ENCODE data around the gene CYP4F8.
"Not testable (repeated sequence)": the region's sequence is repeated elsewhere in the genome, so short reads cannot be mapped to it uniquely, and the experiment has no call there.

The CYP4F8 gene

DNA sequence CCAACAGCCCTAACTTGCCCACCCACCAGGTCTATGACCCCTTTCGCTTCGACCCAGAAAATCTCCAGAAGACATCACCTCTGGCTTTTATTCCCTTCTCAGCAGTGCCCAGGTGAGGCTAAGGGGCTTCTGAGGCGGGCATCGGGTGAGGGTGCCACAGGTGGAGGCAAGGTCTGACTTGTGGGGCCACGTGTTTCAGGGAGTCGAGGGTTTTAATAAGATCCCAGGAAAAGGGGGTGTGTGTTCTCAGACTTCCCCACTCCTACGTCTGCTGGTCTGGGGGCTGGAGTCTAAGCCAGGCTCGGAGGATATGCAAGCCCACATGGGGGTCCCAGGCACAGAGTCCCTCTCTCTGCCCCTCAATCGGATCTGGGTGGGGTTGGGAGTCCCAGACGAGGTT is 30.9 kb upstream of the CYP4F8 start:
- TF ChIP-seq, protein P1, sequence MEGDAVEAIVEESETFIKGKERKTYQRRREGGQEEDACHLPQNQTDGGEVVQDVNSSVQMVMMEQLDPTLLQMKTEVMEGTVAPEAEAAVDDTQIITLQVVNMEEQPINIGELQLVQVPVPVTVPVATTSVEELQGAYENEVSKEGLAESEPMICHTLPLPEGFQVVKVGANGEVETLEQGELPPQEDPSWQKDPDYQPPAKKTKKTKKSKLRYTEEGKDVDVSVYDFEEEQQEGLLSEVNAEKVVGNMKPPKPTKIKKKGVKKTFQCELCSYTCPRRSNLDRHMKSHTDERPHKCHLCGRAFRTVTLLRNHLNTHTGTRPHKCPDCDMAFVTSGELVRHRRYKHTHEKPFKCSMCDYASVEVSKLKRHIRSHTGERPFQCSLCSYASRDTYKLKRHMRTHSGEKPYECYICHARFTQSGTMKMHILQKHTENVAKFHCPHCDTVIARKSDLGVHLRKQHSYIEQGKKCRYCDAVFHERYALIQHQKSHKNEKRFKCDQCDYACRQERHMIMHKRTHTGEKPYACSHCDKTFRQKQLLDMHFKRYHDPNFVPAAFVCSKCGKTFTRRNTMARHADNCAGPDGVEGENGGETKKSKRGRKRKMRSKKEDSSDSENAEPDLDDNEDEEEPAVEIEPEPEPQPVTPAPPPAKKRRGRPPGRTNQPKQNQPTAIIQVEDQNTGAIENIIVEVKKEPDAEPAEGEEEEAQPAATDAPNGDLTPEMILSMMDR (IDR thresholded peaks at IDR 0.05; ENCODE audit: low read depth, low read length, missing control alignments), result no peak
- in situ Hi-C loops (cut with HindIII; ENCODE audit: low sequenced_read_pairs), result no loop called here
- no peak overlapping the region for H3K4me3 ChIP-seq (ENCODE audit: low read depth, low read length)
- DNase-seq (ENCODE audit: low read depth), result no peak

DNA sequence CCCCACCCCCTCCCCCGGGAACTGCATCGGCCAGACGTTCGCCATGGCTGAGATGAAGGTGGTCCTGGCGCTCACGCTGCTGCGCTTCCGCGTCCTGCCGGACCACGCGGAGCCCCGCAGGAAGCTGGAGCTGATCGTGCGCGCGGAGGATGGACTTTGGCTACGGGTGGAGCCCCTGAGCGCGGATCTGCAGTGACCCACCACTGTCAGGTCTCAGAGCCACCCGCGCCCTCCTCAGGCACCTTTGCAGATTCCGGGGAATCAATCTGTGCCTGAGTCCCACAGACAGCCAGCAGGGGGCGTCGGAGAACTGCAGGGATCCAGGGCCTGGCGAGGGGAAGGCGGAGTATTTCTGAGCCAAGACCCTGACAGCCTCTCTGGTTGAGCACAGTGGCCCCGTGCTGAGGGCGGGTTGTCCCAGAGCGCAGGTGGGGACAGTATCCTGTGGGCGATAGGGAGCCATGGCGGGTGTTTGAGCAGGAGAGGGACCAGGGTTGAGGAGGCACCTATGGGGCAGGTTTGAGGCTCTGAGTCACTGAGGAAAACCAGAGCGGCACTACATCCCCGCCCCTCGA is 30.4 kb upstream of the CYP4F8 start:
- TF ChIP-seq, protein P1 (IDR thresholded peaks at IDR 0.05; ENCODE audit: low read depth, low read length, missing control alignments), result peak; percentile 81
- in situ Hi-C loops (cut with HindIII; ENCODE audit: low sequenced_read_pairs), result no loop called here
- peak; percentile 8 for DNase-seq (ENCODE audit: low read depth)
- no peak overlapping the region for H3K4me3 ChIP-seq (ENCODE audit: low read depth, low read length)

DNA sequence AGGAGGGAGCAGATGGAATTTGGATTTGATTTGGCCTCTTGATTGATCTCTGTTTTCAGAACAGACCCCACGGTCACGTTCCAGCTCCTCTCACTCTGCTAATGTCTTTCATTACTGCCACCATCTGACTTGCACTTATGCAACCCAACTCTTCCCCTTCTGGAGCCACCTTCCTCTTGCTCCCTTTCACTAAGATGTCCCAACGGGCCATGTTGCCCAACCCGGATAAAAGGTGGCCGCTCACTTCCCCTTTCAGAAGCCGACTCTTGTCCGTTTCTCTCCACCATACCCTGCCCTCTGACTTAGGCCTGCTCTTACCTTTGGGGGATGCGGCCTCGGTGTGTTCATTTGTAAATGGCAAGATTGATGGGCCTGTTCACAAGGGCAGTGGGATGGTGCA is 27.4 kb upstream of the CYP4F8 start:
- no peak overlapping the region for H3K4me3 ChIP-seq (ENCODE audit: low read depth, low read length)
- no peak for DNase-seq (ENCODE audit: low read depth)
- in situ Hi-C loops (cut with HindIII; ENCODE audit: low sequenced_read_pairs), result no loop called here
- TF ChIP-seq, protein P1 (IDR thresholded peaks at IDR 0.05; ENCODE audit: low read depth, low read length, missing control alignments), result no peak

DNA sequence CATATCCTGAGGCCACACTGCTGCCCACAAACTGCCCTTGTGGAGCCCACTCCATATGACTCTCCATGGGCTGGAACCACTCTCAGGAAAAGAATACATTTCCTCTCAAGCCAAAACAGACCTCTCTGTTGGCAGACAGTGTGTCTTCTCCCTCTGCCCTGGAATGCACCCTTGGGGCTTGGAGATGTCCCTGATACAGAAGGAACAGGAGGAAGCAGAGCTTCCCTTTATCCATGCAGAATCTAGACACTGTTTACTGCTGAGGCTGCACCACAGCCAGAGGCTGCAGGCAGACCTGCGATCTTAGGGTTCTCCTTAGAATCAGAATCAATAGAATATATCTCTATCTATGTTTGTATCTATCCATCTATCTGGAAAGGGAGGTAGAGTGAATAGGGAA is 26.8 kb upstream of the CYP4F8 start:
- TF ChIP-seq, protein P1 (IDR thresholded peaks at IDR 0.05; ENCODE audit: low read depth, low read length, missing control alignments), result no peak
- no peak overlapping the region for H3K4me3 ChIP-seq (ENCODE audit: low read depth, low read length)
- in situ Hi-C loops (cut with HindIII; ENCODE audit: low sequenced_read_pairs), result no loop called here
- DNase-seq (ENCODE audit: low read depth), result no peak

DNA sequence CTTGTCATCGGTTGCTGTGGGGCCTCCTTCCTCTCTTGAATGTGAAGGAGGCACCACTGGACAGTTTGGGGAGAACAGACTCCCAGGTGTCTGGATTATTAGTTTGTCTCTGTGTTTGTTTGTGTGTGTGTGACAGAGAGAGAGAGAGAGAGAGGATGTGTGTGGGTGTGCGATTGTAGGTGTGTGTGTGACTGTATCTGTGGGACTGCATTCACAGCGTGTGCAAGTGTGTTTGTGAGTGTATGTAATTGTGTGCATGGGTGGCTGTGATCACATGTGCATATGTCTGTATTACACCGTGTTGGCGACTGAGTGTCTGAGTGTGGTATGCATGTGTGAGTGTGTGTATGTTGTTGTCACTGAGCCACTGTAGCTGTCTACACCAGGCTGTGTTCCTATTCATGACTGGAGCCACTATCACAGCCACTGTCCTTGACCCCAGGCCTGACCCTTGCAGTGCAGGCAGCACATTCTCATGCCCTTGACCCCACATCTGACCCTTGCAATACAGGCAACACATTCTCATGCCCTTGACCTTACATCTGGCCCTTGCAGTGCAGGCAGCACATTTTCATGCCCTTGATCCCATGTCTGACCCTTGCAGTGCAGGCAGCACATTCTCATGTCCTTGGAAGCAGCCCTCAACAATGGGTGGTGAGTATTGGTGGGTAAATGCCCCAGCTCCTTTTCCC is 25.1 kb upstream of the CYP4F8 start:
- no peak for DNase-seq (ENCODE audit: low read depth)
- H3K4me3 ChIP-seq (ENCODE audit: low read depth, low read length), result no peak overlapping the region
- TF ChIP-seq, protein P1 (IDR thresholded peaks at IDR 0.05; ENCODE audit: low read depth, low read length, missing control alignments), result no peak
- in situ Hi-C loops (cut with HindIII; ENCODE audit: low sequenced_read_pairs), result no loop called here

DNA sequence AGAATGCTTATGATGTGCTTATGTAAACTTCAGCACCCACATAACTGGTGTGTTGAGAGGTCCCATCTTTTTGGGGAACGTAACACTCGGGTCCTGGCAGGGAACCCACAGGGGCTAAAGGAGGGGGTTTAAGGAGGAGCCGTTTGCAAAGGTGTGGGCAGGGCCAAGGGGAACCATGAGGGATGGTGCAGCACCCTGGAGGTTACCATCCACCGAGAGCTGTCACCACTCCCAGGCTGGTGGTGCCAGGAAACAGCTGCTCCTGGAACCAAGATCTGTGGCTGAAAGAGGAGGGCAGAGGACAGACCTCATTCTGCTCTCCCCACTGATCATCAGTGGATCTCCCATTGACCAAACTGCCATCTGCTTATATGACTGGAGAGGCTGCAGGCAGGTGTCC is 23.2 kb upstream of the CYP4F8 start:
- in situ Hi-C loops (cut with HindIII; ENCODE audit: low sequenced_read_pairs), result no loop called here
- no peak for DNase-seq (ENCODE audit: low read depth)
- TF ChIP-seq, protein P1 (IDR thresholded peaks at IDR 0.05; ENCODE audit: low read depth, low read length, missing control alignments), result no peak
- no peak overlapping the region for H3K4me3 ChIP-seq (ENCODE audit: low read depth, low read length)

DNA sequence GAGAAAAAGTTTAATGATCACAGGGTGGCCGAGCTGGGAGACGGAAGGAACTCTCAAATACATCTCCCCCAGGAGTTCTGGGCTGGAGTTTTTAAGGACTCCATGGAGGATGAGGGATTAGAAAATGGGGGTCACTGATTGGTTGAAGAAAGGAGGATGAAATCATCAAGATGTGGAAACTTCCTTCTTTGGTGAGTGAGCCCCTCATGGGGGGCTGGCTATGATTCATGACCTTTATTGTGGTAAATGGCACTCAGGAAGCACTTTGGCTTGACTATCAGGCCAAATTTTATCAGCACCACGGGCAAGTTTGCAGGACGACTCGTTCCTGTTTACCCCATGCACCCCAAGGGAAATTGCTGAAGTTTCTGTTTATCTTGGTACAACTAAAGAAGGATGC is 22.5 kb upstream of the CYP4F8 start:
- H3K4me3 ChIP-seq (ENCODE audit: low read depth, low read length); in situ Hi-C loops (cut with HindIII; ENCODE audit: low sequenced_read_pairs); DNase-seq (ENCODE audit: low read depth): not testable (repeated sequence)

DNA sequence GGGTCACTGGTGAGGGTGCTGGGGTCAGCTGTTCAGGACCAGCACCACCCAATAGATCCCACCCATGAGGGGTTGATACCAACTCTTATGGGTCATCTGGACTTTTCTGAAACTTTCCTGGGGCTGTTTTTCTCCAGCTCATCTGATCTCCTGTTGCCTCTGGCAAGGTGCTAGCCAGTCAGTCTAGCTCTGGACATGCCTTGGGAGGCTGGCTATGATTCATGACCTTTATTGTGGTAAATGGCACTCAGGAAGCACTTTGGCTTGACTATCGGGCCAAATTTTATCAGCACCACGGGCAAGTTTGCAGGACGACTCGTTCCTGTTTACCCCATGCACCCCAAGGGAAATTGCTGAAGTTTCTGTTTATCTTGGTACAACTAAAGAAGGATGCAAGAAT is 21.3 kb upstream of the CYP4F8 start:
- in situ Hi-C loops (cut with HindIII; ENCODE audit: low sequenced_read_pairs); H3K4me3 ChIP-seq (ENCODE audit: low read depth, low read length); DNase-seq (ENCODE audit: low read depth): not testable (repeated sequence)
